Measurements from ENCODE around the gene AIG1. TPM values are rescaled to one million over a fixed set of nuclear protein-coding genes. Genes with fewer than 3 reads are reported as not detected.

AIG1 gene
- total and polyA plus RNA-seq, 12 donors = 21.0 to 55.7 (median 47.2) TPM

DNA sequence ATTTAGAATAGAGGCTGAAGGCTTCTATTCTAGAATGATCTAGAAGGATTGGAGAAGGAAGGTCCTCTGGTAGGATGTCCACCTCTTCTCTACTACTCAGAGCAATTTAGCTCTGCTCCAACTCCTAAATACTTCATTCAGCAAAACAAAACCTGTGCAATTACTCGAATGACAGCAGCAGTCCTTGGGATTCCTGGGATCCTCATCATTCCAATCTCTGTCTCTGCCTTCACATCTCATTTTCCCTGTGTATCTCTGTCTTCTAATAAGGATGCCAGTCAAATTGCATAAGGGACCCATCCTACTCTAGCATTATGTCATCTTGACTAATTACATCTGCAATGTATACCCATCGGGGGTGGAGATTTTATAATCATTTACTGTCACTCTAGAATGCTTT is 5.5 kb upstream of the AIG1 start:
- H3K27me3 ChIP-seq = no peaks in the 10 kb centered on the region
- DNase-seq = no peak
- H3K36me3 ChIP-seq (replicated peaks in 1 of 2) = no peaks in the 10 kb centered on the region
- TF ChIP-seq CTCF (IDR thresholded peaks at IDR 0.05) (no peak), POLR2A (IDR thresholded peaks at IDR 0.05) (no peak)
- intact Hi-C loops (cut with DNase I) = no loop called here
- H3K9me3 ChIP-seq (replicated peaks in 1 of 3) = no peaks in the 10 kb centered on the region
- WGBS, 4 donors = 78 to 91% (median 88%) methylated on average over 2 of the region's 2 CpGs
- peaks cover 0 to 8% of the 10 kb centered on the region in 2 donors for H3K4me1 ChIP-seq (replicated peaks in 1 of 2)
- no peak overlapping the region for H3K27ac ChIP-seq
- no peak overlapping the region for H3K4me3 ChIP-seq

DNA sequence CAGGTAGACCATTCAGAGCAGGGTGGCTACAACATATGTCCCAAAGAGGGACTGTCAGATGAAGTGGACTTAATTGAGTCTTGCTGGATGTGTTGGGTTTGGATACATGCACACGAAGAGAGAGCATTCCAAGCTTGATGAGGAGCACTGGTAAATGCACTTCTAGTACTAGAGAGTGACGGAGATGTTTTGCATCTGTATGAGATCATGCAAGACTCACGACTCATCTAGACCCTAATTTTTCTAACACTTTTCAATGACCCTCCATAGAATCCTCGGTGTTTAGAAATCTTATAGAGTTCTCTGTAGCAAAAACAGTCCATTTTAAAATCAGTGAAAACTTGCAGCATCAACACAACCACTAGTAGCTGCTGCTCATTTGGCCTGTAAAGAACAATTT is 4.8 kb upstream of the AIG1 start:
- 86 to 90% (median 87%) methylated on average over 4 of the region's 4 CpGs for WGBS, 4 donors
- DNase-seq = no peak
- peaks cover 0 to 8% of the 10 kb centered on the region in 2 donors for H3K4me1 ChIP-seq (replicated peaks in 1 of 2)
- no peaks in the 10 kb centered on the region for H3K27me3 ChIP-seq
- no peak for TF ChIP-seq CTCF (IDR thresholded peaks at IDR 0.05)
- no peak for TF ChIP-seq POLR2A (IDR thresholded peaks at IDR 0.05)
- intact Hi-C loops (cut with DNase I) = no loop called here
- H3K4me3 ChIP-seq = no peak overlapping the region
- no peaks in the 10 kb centered on the region for H3K9me3 ChIP-seq (replicated peaks in 1 of 3)
- H3K27ac ChIP-seq = no peak overlapping the region
- no peaks in the 10 kb centered on the region for H3K36me3 ChIP-seq (replicated peaks in 1 of 2)

DNA sequence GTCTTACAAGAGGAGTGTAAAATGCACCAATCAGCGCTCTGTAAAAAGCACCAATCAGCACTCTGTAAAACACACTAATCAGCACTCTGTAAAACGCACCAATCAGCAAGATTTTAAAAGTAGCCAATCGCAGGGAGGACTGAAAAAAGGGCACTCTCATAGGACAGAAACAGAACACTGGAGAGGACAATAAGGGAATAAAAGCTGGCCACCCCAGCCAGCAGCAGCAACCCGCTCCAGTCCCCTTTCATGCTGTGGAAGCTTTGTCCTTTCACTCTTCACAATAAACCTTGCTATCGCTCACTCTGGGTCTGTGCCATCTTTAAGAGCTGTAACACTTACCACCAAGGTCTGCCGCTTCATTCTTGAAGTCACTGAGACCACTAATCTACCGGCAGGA is 1.7 kb upstream of the AIG1 start:
- no peaks in the 10 kb centered on the region for H3K36me3 ChIP-seq (replicated peaks in 1 of 2)
- 88 to 95% (median 94%) methylated on average over 7 of the region's 7 CpGs for WGBS, 4 donors
- H3K27ac ChIP-seq = no peak overlapping the region
- no peak overlapping the region for H3K4me3 ChIP-seq
- intact Hi-C loops (cut with DNase I) = no loop called here
- DNase-seq = no peak
- H3K27me3 ChIP-seq = no peaks in the 10 kb centered on the region
- TF ChIP-seq POLR2A (IDR thresholded peaks at IDR 0.05) = no peak
- TF ChIP-seq CTCF (IDR thresholded peaks at IDR 0.05) = no peak
- peaks cover 0 to 18% of the 10 kb centered on the region in 2 donors for H3K4me1 ChIP-seq (replicated peaks in 1 of 2)
- H3K9me3 ChIP-seq (replicated peaks in 1 of 3) = no peaks in the 10 kb centered on the region

- TF ChIP-seq POLR2A (IDR thresholded peaks at IDR 0.05) (no peak), CTCF (IDR thresholded peaks at IDR 0.05) (no peak)
- H3K36me3 ChIP-seq (replicated peaks in 1 of 2) = no peaks in the 10 kb centered on the region
- no peaks in the 10 kb centered on the region for H3K9me3 ChIP-seq (replicated peaks in 1 of 3)
- H3K4me1 ChIP-seq (replicated peaks in 1 of 2) = peaks cover 0 to 18% of the 10 kb centered on the region in 2 donors
- 2 to 4% (median 3%) methylated on average over 7 to 8 of the region's 8 CpGs for WGBS, 4 donors
- H3K4me3 ChIP-seq = peak overlapping the region; percentile 53 to 93 (median 75)
- H3K27ac ChIP-seq = peak overlapping the region; percentile 33 to 96 (median 87)
- intact Hi-C loops (cut with DNase I) = no loop called here
- H3K27me3 ChIP-seq = no peaks in the 10 kb centered on the region
- peak in 4 of 7 donors; percentile 25 to 36 (median 31) for DNase-seq
Observed at GRCh38 chr6:143059663-143060353, 881 bp upstream of the AIG1 start.

Measured in adrenal gland (tissue), 12 donors.